NB4 (cell line): Measurements from ENCODE around the gene NDUFAF2.

Experiments used
- POLR2A ChIP-seq: IDR thresholded peaks from 2 replicates; pipeline ENCODE4 v1.6.1; 2011; ENCODE audit warnings: mild to moderate bottlenecking; ENCODE audit not compliant: insufficient read length; ENCODE audit errors: extremely low read depth
- TF ChIP-seq, protein P1 (sequence below): IDR thresholded peaks from one replicate; pipeline ENCODE4 v1.5.1; 2012; ENCODE audit warnings: low read depth, low read length
- TF ChIP-seq, protein P2 (sequence below): IDR thresholded peaks from 2 replicates; pipeline ENCODE4 v1.6.1; 2011; ENCODE audit warnings: low read depth, low read length

DNA sequence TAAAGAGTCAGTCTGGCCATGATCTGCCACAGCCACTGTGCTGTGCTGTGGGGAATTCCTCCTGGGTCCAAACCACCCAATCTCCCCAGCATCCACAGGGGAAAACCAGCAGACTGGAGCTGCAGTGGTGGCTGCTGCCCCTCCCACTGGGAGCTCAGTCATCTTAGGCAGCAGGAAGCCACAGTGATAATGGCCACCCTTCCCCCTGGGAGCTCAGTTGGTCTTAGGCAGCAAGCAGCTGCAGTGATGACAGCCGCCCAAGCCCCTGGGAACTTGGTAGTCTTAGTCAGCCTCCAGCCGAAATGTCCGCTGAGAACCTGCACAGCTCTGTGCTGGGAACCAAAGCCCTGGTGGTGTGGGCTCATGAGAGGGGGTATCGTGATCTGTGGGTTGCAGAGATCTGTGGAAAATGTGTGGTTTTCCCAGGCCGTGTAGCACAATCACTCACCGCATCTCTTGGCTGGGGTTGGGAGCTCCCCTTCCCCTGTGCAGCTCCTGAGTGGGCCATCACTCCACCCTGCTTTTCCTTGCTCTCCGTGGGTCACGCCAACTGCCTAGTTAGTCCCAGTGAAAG lies 255.7 kb downstream of the NDUFAF2 start:
- TF ChIP-seq, protein P1, sequence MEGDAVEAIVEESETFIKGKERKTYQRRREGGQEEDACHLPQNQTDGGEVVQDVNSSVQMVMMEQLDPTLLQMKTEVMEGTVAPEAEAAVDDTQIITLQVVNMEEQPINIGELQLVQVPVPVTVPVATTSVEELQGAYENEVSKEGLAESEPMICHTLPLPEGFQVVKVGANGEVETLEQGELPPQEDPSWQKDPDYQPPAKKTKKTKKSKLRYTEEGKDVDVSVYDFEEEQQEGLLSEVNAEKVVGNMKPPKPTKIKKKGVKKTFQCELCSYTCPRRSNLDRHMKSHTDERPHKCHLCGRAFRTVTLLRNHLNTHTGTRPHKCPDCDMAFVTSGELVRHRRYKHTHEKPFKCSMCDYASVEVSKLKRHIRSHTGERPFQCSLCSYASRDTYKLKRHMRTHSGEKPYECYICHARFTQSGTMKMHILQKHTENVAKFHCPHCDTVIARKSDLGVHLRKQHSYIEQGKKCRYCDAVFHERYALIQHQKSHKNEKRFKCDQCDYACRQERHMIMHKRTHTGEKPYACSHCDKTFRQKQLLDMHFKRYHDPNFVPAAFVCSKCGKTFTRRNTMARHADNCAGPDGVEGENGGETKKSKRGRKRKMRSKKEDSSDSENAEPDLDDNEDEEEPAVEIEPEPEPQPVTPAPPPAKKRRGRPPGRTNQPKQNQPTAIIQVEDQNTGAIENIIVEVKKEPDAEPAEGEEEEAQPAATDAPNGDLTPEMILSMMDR: no peak
- TF ChIP-seq POLR2A: no peak
- TF ChIP-seq, protein P2, sequence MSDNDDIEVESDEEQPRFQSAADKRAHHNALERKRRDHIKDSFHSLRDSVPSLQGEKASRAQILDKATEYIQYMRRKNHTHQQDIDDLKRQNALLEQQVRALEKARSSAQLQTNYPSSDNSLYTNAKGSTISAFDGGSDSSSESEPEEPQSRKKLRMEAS: no peak
